ENCODE measurements around the gene HERPUD1. TPM values are rescaled to one million over a fixed set of nuclear protein-coding genes. Genes with fewer than 3 reads are reported as not detected.

Gene HERPUD1
- total RNA-seq, 4 donors from 2014 or later, result 40.6 to 81.3 (median 43.9) TPM

GRCh38 chr16:56921571-56921970 is 10.4 kb upstream of the HERPUD1 start:
- peaks cover 12 to 53% (median 21%) of the 10 kb centered on the region in 3 donors for H3K4me1 ChIP-seq
- H3K36me3 ChIP-seq, result no peaks in the 10 kb centered on the region
- H3K4me3 ChIP-seq, result no peak overlapping the region
- H3K27ac ChIP-seq, result no peak overlapping the region
- no peaks in the 10 kb centered on the region for H3K27me3 ChIP-seq
- H3K9me3 ChIP-seq, result no peaks in the 10 kb centered on the region
- no peak for TF ChIP-seq POLR2A (IDR thresholded peaks at IDR 0.05)
- no peak for TF ChIP-seq CTCF (IDR thresholded peaks at IDR 0.05)
- no peak for DNase-seq
- WGBS, 2 donors, result 78 to 93% methylated on average over 4 of the region's 4 CpGs
- intact Hi-C loops (cut with DNase I), result no loop called here

GRCh38 chr16:56923481-56924091 is 8.4 kb upstream of the HERPUD1 start:
- 86 to 91% methylated on average over 9 of the region's 9 CpGs for WGBS, 2 donors
- H3K4me3 ChIP-seq, result no peak overlapping the region

GRCh38 chr16:56927471-56927870 is 4.5 kb upstream of the HERPUD1 start:
- H3K4me3 ChIP-seq, result no peak overlapping the region
- H3K4me1 ChIP-seq, result peaks cover 4 to 12% (median 6%) of the 10 kb centered on the region in 3 donors
- H3K27ac ChIP-seq, result no peak overlapping the region
- H3K36me3 ChIP-seq, result no peaks in the 10 kb centered on the region
- 55 to 57% methylated on average over 2 of the region's 2 CpGs for WGBS, 2 donors
- H3K9me3 ChIP-seq, result no peaks in the 10 kb centered on the region
- H3K27me3 ChIP-seq, result no peaks in the 10 kb centered on the region
- no peak for TF ChIP-seq CTCF (IDR thresholded peaks at IDR 0.05)
- TF ChIP-seq POLR2A (IDR thresholded peaks at IDR 0.05), result no peak
- DNase-seq, result no peak
- intact Hi-C loops (cut with DNase I), result no loop called here

More at GRCh38 chr16:56923481-56924091, 8.4 kb upstream of the HERPUD1 start:
- TF ChIP-seq CTCF (IDR thresholded peaks at IDR 0.05) (no peak), POLR2A (IDR thresholded peaks at IDR 0.05) (no peak)
- no peaks in the 10 kb centered on the region for H3K36me3 ChIP-seq
- peaks cover 10 to 33% (median 12%) of the 10 kb centered on the region in 3 donors for H3K4me1 ChIP-seq
- H3K27me3 ChIP-seq, result no peaks in the 10 kb centered on the region
- H3K27ac ChIP-seq, result no peak overlapping the region
- no peak for DNase-seq
- intact Hi-C loops (cut with DNase I), result no loop called here
- no peaks in the 10 kb centered on the region for H3K9me3 ChIP-seq

- Histone ChIP-seq H3K36me3 (no peaks in the 10 kb centered on the region), H3K27me3 (no peaks in the 10 kb centered on the region), H3K4me3 (no peak overlapping the region), H3K27ac (no peak overlapping the region), H3K9me3 (no peaks in the 10 kb centered on the region), H3K4me1 (peaks cover 13 to 27% (median 15%) of the 10 kb centered on the region in 3 donors)
- intact Hi-C loops (cut with DNase I), result no loop called here
- no peak for DNase-seq
- no peak for TF ChIP-seq CTCF (IDR thresholded peaks at IDR 0.05)
- no peak for TF ChIP-seq POLR2A (IDR thresholded peaks at IDR 0.05)
- 88 to 89% methylated on average over 4 of the region's 4 CpGs for WGBS, 2 donors
These were observed 2.3 kb upstream of the HERPUD1 start for GRCh38 chr16:56929639-56930038.

- peak overlapping the region; percentile 35 to 99 (median 98) for H3K27ac ChIP-seq
- no peak for DNase-seq
These were observed 1.3 kb upstream of the HERPUD1 start for GRCh38 chr16:56930486-56931270.

More at GRCh38 chr16:56930486-56931270, 1.3 kb upstream of the HERPUD1 start:
- H3K4me3 ChIP-seq, result no peak overlapping the region
- H3K36me3 ChIP-seq, result peaks cover 0 to 10% (median 0%) of the 10 kb centered on the region in 3 donors
- H3K4me1 ChIP-seq, result peaks cover 20 to 37% (median 23%) of the 10 kb centered on the region in 3 donors
- no peaks in the 10 kb centered on the region for H3K9me3 ChIP-seq
- intact Hi-C loops (cut with DNase I), result no loop called here
- WGBS, 2 donors, result 77 to 91% methylated on average over 9 to 12 of the region's 15 CpGs
- H3K27me3 ChIP-seq, result no peaks in the 10 kb centered on the region
- TF ChIP-seq POLR2A (IDR thresholded peaks at IDR 0.05), result no peak
- no peak for TF ChIP-seq CTCF (IDR thresholded peaks at IDR 0.05)

Measured in esophagus squamous epithelium (tissue), 5 donors.